ENCODE data around the gene MSH5.

- TF ChIP-seq CTCF (IDR thresholded peaks at IDR 0.05; ENCODE audit: poor library complexity, severe bottlenecking) (no peak), MXI1 (conservative IDR thresholded peaks at IDR 0.05; ENCODE audit: poor library complexity, severe bottlenecking) (no peak), POLR2AphosphoS5 (IDR thresholded peaks at IDR 0.05) (no peak), RAD21 (conservative IDR thresholded peaks at IDR 0.05) (no peak), REST (IDR thresholded peaks at IDR 0.05; ENCODE audit: borderline replicate concordance) (no peak), EP300 (conservative IDR thresholded peaks at IDR 0.05; ENCODE audit: poor library complexity, severe bottlenecking) (no peak)
These were observed 37.3 kb downstream of the MSH5 start, which contains the start of gene VWA7 for GRCh38 chr6:31776989-31777666.

All from neural cell (in vitro differentiated cells).